Raji (cell line): ENCODE data around the gene PPP2R2B.

Experiments used
- POLR2A ChIP-seq: IDR thresholded peaks from 2 replicates; pipeline ENCODE4 v1.6.1; 2011; ENCODE audit warnings: low read depth, low read length, control low read depth; ENCODE audit not compliant: insufficient read depth

Gene PPP2R2B

DNA sequence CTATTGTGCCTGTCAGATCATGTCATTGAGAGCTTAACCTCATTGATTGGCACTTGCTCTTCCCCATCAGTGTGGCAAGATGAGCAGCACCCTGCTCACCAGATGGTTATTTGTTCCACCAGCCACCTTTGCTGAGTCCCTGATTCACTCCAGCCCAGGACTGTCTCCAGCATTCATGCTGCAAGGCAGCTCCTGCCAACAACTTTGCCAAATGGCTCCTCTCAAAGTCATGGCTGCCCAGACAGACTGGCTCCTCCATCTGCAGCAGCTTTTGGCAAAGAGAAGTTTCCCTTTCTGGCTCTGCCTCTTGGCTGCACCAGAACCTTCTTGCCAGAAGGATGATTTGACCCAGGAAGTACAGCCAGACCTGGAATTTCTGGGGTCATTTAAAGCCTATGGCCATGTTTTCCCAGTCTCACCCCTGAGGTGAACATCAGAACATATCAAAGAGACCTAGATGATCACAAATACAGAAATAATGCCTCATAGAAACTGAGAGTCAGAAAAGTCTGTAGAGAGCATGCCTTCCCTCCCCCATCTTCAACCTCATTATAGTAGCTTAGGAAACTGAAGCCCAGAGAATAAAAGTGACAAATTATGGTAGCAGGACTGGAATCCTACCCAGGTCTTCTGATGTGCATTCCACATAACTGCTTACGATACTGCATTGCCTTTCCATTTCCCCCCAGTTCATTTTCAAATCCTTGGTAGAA, 10.4 kb downstream of the PPP2R2B start:
- no peak for TF ChIP-seq POLR2A

DNA sequence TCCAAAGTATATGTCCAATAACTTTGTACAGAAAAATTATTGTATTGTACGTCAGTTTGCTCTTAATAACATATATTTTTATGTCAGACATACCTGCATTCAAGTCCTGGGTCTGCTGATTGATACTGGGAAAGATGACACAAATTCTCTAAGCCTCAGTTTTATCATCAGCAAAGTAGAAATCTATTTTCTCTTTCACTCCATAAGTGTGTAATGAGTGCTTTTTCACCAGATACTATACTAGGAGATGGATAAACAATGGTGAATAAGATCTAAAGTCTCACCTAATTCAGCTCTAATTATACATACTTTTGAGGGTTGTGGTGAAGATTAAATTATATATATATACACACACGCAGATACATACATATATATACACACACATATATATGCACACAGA, 12.3 kb downstream of the PPP2R2B start:
- no peak for TF ChIP-seq POLR2A

DNA sequence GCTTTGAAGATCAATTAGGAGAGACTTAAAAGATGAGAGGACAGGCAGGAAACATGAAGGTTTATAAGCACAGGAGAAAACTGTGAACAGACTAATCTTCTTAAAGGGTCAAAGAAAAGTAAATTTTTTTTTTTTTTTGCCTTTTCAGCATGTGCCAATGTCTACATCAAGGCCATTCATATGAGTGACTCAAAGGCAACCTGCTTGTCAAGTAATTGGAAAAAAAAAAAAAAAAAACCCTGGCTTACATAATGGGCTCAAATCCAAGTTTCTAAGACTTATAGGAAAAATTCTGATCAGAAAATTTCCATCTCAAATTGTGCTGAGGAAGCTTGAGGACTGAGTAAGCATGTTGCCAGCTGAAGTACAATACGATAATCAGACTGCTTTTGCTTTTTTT, 15.9 kb downstream of the PPP2R2B start:
- no peak for TF ChIP-seq POLR2A

DNA sequence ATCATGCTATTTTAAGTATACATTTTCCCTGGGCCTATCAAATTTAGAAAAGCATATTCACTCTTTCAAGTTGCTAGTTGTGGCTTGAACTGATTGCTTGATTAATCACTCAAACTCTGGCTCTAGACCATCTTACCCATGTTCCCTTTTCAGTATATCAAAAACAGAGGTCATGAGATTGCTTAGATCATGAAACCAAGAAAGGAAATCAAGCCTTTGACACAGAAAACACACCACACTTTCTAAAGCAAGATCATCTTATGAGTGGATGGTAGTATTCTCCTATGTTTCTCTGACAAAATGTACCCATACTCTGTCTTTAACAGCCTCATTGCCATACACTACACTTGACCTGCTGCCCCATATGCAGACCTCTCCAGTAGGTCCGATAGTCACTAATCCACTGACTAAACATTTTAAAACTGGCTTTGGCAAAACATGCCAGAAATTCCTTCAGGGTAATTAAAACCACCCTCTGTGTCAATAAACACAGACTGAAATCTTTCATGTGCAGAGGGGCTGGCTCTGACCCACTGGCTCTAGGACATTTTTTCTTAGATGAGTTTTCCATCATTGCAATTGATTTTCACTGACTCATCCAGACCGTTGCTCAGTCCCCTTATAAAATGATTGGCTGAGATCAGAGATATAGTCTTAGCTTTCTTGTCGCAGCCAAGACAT, 18.2 kb downstream of the PPP2R2B start:
- no peak for TF ChIP-seq POLR2A

DNA sequence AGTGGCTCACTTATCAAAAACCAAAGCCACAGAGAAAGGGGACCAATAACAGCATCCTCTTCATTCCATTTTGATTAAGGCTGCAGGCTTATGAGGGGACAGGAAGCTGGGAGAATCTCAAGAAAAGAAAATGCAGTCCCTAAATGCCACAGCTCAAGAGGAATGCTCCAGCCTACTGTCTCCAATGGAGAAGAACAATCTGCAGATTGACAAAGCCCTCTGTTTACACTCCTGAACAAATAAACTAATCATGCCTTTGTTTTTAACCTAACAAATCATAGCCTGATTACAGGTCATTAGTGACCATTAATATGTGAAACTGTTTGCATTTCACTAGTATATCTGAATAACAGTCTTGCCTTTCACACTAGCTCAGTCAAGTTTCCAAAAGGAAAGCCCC, 26.5 kb downstream of the PPP2R2B start:
- no peak for TF ChIP-seq POLR2A

DNA sequence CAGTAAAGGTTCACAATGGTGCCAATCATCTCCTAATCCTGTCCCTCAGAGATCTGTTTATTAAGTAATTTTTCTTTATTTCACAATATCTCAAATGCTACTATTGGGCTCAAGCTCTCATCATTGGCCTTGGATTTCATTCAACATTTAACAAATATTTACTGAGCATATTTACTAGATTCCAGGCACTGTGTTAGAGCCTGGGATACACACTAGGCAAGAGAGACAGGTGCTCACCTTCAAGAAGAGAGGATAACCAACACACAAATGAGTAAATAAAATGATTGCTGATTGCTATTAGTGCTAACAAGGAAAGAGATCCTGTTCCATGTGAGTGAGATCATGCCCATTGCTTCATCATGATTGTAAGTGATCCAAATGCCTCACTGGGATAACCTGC, 27.4 kb downstream of the PPP2R2B start:
- no peak for TF ChIP-seq POLR2A

DNA sequence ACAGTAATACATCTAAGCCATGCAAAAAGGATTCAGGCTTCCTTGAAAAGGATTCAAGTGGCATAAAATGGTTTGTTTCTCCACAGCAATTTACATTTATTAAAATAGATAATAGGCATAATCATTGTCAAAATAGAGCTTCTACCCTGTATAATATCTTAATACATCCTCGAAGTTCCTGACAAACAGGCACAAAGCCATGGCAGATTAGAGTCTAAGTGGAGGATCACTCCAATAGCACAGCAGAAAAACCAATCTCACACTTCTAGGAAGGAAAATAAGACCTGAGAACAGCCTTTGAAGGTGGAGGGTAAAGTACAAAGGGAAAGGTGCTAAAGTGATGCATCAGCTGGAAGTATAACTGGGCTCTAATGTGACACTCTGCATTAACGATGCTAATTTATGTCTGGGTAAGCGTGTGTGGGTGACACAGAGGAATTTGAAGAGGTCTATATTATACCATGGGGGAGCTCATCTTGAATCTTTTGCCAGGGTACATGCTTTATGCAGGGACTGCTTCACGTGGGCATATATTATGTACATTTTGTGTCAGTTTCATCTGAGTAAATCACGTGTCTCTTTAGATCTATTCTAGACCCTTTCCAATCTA, 28.8 kb downstream of the PPP2R2B start:
- no peak for TF ChIP-seq POLR2A

DNA sequence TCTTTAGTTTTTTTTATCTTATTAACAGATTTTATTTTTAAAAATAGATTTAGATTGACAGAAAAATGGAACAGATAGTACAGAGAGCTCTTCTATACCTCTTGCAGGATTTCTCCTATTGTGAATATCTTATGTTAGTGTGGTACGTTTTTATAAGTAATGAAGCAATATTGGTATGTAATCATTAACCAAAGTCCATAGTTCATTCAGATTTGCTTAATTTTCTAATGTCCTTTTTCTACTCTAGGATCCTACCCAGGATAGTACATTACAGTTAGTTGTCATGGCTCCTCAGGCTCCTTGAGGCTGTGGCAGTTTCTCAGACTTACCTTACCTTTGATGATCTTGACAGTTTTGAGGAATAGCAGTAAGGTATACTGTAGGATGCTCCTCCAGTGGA, 30.4 kb downstream of the PPP2R2B start:
- no peak for TF ChIP-seq POLR2A

DNA sequence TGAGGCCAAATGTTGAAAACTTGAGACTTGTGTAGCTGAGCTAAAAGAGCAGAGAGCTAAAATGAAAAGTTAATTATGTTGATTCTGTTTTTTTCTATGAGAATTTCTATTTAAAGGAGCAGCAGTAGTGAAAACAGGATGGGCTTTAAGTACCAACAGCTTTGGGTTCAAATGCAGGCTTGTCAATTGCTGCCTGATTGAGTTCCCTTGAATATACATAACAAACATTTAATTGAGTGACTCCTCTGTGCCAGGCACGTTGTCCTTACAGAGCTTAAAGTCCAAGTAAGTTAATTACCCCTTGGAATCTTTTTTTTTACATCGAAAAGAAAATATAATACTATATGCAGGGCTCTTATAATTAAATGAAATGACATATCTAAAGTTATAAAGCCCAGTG, 38.5 kb downstream of the PPP2R2B start:
- TF ChIP-seq POLR2A: no peak

DNA sequence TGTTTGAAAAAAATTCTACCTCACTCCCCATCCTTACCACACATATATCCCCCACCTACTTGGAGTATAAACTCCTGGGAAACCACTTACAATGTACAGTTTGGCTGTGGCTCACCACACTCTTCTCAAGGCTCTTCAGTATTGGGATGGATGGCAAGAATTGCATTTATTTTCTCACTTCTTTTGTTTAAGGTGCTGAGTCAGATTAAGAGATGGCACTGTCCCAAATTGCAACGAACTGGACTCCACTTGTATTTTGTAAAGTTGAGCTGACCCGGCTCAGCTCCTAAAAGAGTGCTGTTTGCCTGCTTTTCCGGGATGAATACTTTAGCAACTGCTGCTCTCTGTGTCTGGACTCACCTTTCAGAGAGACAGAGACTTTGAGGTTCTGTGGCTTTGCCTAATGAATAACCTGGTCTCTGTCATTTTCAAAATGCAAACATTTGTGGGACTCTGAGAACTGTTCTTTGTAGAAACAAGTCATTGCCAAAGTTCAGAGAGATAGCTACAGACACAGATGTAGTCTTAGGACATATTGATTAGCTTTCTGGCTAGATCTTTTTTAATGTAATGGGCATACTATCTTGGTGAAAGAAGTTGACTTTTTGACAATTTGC, 42.2 kb downstream of the PPP2R2B start:
- no peak for TF ChIP-seq POLR2A

DNA sequence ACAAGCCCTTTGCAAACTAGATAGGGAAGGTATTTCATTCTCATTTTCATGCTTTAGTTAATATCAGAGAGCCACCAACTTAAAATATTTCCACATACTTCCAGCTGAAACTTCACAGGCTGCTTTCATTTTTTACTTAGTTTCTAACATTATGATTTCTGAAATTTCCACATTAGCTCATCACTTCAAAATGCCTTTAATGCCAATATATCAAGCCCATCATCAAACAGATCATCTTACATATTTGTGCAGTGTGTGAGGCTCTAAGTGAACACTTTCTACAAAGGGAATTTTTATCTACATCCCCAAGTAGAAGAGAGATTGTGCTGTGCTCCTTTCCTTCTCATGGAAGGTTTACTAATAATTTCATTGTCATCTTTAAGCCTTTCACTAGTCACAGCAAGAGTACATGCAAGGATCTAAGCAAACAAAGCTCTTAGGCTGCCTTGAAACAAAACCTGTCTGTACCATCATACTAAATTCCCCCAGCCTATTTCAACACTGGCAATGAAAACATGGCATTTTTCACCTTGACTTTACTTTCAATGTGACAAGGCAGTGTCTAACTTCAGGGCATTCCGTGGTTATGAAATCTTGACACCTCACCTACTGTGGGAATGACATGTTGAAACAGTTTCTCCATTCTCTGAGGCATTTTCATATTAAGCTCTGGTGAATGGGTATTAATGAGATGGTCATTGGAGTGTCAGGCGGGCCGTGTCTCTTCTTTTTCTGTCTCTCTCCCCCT, 45.4 kb downstream of the PPP2R2B start:
- TF ChIP-seq POLR2A: no peak

DNA sequence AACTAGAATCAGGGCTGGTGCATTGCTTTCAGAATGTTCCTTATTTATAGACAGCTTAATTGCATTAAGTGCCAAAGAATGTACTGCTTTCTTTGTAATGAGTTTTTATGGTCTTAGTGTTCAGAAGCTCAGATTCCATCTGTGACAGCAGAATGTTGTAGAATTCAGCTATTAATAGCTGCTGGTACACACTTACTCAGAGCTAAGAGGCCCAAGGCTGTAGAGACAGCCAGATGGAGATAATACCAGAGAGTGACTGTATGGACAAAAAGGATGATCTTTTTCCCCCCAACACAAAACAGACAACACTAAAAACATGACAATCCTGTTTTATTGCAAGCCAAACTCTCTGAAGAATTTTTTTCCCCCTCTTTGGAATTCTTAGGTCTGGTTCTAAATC, 50.2 kb downstream of the PPP2R2B start:
- no peak for TF ChIP-seq POLR2A

DNA sequence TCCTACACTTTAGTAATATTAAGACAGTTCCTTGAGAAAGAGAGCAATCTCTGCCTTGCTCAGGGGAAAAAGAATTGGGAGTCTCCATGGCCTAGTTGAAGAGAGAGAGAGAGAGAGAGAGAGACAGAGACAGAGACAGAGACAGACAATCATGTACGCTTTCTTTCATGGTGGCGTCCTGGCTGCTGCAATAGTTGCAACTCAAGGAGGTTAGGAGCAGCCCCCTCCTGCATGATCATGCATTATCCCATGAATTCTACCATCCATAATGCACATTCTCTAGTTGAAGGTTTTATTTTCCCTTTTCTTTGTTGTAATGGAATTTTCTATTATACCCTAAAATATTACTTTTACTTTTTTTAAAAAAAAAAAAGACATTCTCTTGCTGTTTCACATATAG, 50.7 kb downstream of the PPP2R2B start:
- TF ChIP-seq POLR2A: no peak

DNA sequence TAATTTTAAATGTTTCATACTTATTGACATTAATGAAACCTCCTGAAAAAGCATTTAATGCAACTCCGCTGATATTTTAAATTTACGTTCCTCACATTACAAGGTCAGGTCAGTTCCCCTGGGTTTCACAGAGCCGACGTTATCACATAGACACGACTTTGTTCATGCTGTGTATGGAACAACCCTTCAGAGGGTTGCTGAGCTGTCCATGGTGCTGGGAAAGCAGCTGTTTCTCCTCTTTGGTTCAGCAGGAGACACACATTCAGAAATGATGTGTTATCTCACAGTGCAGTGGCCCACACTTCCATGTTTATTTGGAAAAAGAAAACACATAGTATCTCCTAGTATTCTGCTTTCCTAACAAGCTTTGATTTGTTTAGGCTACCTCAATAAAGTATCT, 53.5 kb downstream of the PPP2R2B start:
- TF ChIP-seq POLR2A: no peak

DNA sequence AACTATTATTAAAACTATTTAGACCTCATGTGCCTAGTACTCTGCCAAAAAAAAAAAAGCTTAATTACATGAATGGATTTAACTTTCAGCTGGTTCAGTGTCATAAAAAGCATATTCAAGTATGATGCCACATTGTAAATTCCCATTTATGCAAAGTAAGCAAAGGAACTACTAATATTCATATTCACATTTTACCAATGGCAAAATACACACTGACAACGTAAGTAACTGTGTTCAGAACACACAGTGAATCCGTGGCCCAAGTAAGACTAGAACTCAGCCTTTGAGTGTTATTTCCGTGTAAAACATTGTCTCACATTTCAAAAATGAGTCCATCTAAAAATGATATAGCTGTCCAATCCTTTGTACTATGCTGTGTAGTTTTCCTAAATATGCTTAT, 56.8 kb downstream of the PPP2R2B start:
- no peak for TF ChIP-seq POLR2A
